Measurements from ENCODE around the gene ZC3H12D. TPM values are rescaled to one million over a fixed set of nuclear protein-coding genes. Genes with fewer than 3 reads are reported as not detected.

Gene ZC3H12D
- total and polyA plus RNA-seq, 2 of the 13 experiments (the other 11 are each of a cell fraction or from before 2014, with no cell fraction given), result 1.2 to 2.7 TPM

DNA sequence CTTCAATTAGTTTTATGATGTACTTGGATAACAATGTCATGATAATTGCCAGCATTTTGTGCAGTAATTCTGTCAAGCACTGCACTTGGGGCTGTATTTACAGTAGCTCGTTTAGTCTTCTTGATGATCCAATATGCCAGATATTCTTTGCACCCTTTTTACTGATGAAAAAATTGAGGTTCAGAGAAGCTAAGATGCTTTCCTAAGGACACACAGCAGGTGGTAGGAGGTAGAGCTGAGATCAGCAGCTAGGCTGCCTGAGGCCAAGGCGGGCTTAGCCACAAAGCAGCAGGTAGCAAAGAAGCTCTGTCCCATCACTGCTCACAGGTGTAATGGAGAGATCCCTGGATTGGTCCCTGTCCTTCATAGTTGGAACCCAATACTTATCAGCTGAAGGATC is 51.4 kb downstream of the ZC3H12D start:
- ATAC-seq, result no peak
- Histone ChIP-seq H3K4me3 (replicated peaks in 1 of 3; ENCODE audit: insufficient read depth in 1 of 3, low read depth in 2 of 3, low read length in 3 of 3) (no peak overlapping the region), H3K27me3 (ENCODE audit: control insufficient read depth in 1 of 2, insufficient read depth in 2 of 2, low read length in 2 of 2) (peaks cover 4 to 13% of the 10 kb centered on the region in 2 experiments; a peak in 4 of 5 replicates), H3K27ac (ENCODE audit: extremely low read length, insufficient read depth, low read length) (no peak overlapping the region), H3K9ac (ENCODE audit: insufficient read depth, low read depth, low read length) (no peak overlapping the region), H4K20me1 (ENCODE audit: insufficient read depth, low read length) (no peaks in the 10 kb centered on the region), H3K4me1 (ENCODE audit: insufficient read depth, low read length) (peaks cover 18% of the 10 kb centered on the region), H2AFZ (ENCODE audit: low read length) (no peak overlapping the region), H3K9me3 (ENCODE audit: low read length) (no peaks in the 10 kb centered on the region), H3K79me2 (ENCODE audit: insufficient read depth, low read length) (no peaks in the 10 kb centered on the region), H3K36me3 (replicated peaks in 1 of 2; ENCODE audit: control insufficient read depth in 1 of 2, insufficient read depth in 2 of 2, low read length in 2 of 2) (no peaks in the 10 kb centered on the region), H3K4me2 (ENCODE audit: low read depth, low read length) (no peak overlapping the region)
- CTCF ChIA-PET (ENCODE audit: low intra/inter-chr PET ratio, low total read pairs), result interaction anchor here (2.7 kb wide), 1 partner anchor 351 kb away, joined by 36 read pairs; no protein-coding TSS in a partner anchor
- intact Hi-C loops (cut with micrococcal nuclease; ENCODE audit: unreplicated experiment), result loop anchor here (5.0 kb wide), 3 partner anchors 84 to 856 kb away; no protein-coding TSS in a partner anchor
- POLR2A ChIA-PET, result no interaction called here
- no peak for FAIRE-seq
- no TSS peak for BruUV-seq (replicated peaks)
- DNase-seq (ENCODE audit: low spot score), result no peak
- WGBS (ENCODE audit: low lambda C conversion rate), result 2% methylated on average over 2 of the region's 2 CpGs
- in situ Hi-C loops (cut with HindIII; ENCODE audit: extremely low pct_ligation_motif_present, low pct_unique_long_range_greater_than_20kb), result loop anchor here (10.0 kb wide), 1 partner anchor 859 kb away; no protein-coding TSS in a partner anchor
- TF ChIP-seq ZNF768 (CRISPR knock-in tag; IDR thresholded peaks at IDR 0.05), result peak; percentile 92
- TF ChIP-seq SRSF1 (optimal IDR thresholded peaks at IDR 0.05; ENCODE audit: low read depth, low read length), result no peak

DNA sequence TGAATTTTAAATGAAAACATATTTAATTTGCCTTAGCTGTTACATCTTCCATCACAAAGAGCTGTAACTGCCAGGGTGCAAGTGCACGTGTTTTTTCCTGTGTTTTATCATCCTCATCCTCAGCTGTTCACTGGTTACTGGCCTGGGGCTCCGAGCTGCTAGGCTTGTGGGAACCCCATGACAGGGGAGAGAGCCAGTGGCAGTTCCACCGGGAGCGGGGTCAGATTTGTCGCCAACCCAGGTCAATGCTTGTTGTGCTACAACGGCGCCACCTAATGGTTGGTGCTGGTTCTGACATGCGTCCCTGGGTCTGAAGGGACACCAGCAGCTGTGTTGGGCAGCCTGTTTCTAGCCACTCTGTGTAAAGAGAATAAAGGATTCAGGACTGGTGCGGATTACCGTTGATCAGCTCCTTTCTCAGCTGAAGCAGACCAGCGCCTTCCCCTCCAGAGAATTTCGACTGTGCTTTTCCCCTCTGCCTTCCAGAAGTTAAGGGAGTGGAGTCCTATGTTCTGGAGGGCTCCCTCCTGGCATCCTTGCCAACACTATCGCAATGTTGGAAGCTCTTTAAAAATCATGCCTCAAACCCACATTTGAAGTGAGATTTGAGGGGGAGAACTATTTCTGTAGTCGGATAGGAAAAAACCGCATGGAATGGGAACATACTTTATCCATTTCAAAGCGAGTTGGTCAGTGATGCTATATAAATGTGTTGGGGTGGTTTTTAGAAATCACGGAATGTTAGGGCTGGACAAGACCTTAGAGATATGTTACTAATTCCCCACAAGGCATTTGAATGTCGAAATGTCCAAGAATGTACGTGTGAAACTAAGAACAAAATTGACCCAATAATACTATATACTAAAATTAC is 52.7 kb downstream of the ZC3H12D start:
- WGBS (ENCODE audit: low lambda C conversion rate), result 12% methylated on average over 19 of the region's 19 CpGs
- BruUV-seq (replicated peaks), result no TSS peak
- peak; percentile 98 for FAIRE-seq
- TF ChIP-seq ZNF274 (CRISPR knock-in tag; IDR thresholded peaks at IDR 0.05) (peak; percentile 63; the same call in 1 of the 2 replicates), GFI1 (CRISPR knock-in tag; IDR thresholded peaks at IDR 0.05; ENCODE audit: borderline replicate concordance) (no peak), TBX2 (CRISPR knock-in tag; IDR thresholded peaks at IDR 0.05; ENCODE audit: borderline replicate concordance) (no peak), ATF7-NPFF (CRISPR knock-in tag; IDR thresholded peaks at IDR 0.05; ENCODE audit: low read depth) (0 out of 2 replicates have a peak, but pooled peaks have one; percentile 27), TFDP1 (CRISPR knock-in tag; IDR thresholded peaks at IDR 0.05; ENCODE audit: borderline replicate concordance) (no peak), ZBTB20 (CRISPR knock-in tag; IDR thresholded peaks at IDR 0.05; ENCODE audit: borderline replicate concordance, low read depth) (peak; percentile 20; the same call in 1 of the 2 replicates), RFXANK (CRISPR knock-in tag; IDR thresholded peaks at IDR 0.05) (no peak)
- TF ChIP-seq, protein P1, sequence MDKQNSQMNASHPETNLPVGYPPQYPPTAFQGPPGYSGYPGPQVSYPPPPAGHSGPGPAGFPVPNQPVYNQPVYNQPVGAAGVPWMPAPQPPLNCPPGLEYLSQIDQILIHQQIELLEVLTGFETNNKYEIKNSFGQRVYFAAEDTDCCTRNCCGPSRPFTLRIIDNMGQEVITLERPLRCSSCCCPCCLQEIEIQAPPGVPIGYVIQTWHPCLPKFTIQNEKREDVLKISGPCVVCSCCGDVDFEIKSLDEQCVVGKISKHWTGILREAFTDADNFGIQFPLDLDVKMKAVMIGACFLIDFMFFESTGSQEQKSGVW (CRISPR knock-in tag; IDR thresholded peaks at IDR 0.05; ENCODE audit: borderline replicate concordance), result no peak

More for the DNA sequence above, 52.7 kb downstream of the ZC3H12D start:
- Histone ChIP-seq H3K9me3 (ENCODE audit: low read length) (no peaks in the 10 kb centered on the region), H2AFZ (ENCODE audit: low read length) (no peak overlapping the region), H3K79me2 (ENCODE audit: insufficient read depth, low read length) (no peaks in the 10 kb centered on the region), H3K4me3 (replicated peaks in 1 of 3; ENCODE audit: insufficient read depth in 1 of 3, low read depth in 2 of 3, low read length in 3 of 3) (0 out of 6 replicates have a peak overlapping the region, but pooled peaks of 1 of the 3 experiments have one; percentile 22), H4K20me1 (ENCODE audit: insufficient read depth, low read length) (no peaks in the 10 kb centered on the region), H3K9ac (ENCODE audit: insufficient read depth, low read depth, low read length) (no peak overlapping the region), H3K36me3 (replicated peaks in 1 of 2; ENCODE audit: control insufficient read depth in 1 of 2, insufficient read depth in 2 of 2, low read length in 2 of 2) (no peaks in the 10 kb centered on the region), H3K4me2 (ENCODE audit: low read depth, low read length) (peak overlapping the region; percentile 59), H3K27me3 (ENCODE audit: control insufficient read depth in 1 of 2, insufficient read depth in 2 of 2, low read length in 2 of 2) (peaks cover 4 to 20% of the 10 kb centered on the region in 2 experiments; a peak in 4 of 5 replicates), H3K27ac (ENCODE audit: extremely low read length, insufficient read depth, low read length) (no peak overlapping the region), H3K4me1 (ENCODE audit: insufficient read depth, low read length) (peaks cover 18% of the 10 kb centered on the region)
- intact Hi-C loops (cut with micrococcal nuclease; ENCODE audit: unreplicated experiment) (loop anchor here (1.0 to 5.0 kb wide), 6 partner anchors 85 to 855 kb away; no protein-coding TSS in a partner anchor), in situ Hi-C loops (cut with HindIII; ENCODE audit: extremely low pct_ligation_motif_present, low pct_unique_long_range_greater_than_20kb) (loop anchor here (10.0 kb wide), 1 partner anchor 857 kb away; no protein-coding TSS in a partner anchor)
- POLR2A ChIA-PET, result interaction anchor here (1.6 kb wide), 1 partner anchor 401 kb away, joined by 4 read pairs; no protein-coding TSS in a partner anchor
- peak; percentile 95 for ATAC-seq
- CTCF ChIA-PET (ENCODE audit: low intra/inter-chr PET ratio, low total read pairs), result interaction anchor here (0.7 to 2.7 kb wide), 5 partner anchors 85 to 404 kb away, joined by 3 to 37 read pairs (median 11); no protein-coding TSS in a partner anchor
- peak; percentile 83 for DNase-seq (ENCODE audit: low spot score)

Data from HepG2 (cell line).